HepG2 (cell line): ENCODE measurements around the gene TGFBRAP1. TPM values are rescaled to one million over a fixed set of nuclear protein-coding genes. Genes with fewer than 3 reads are reported as not detected.

Source experiments
- ATAC-seq: fragments of 200-7000 bp; cut with Tn5 transposase; 3 replicates; pipeline ENCODE4 v1.9.1; 2020; ENCODE audit warnings: mild to moderate bottlenecking, moderate library complexity
- BruUV-seq: library from RNA; stranded (reverse); fragments of 400-500 nt; replicated peaks from 2 replicates; lab custom pipeline; 2021; lab: Mats Ljungman, UMichigan
- CTCF ChIA-PET: fragments of 300-600 bp; formaldehyde crosslinking; extraction: SDS; loops from one replicate; lab custom pipeline; 2021; ENCODE audit warnings: low total read pairs, inconsistent platforms, low intra/inter-chr PET ratio; lab: Yijun Ruan, JAX
- POLR2A ChIA-PET: fragments of 350-600 bp; sonication (Branson Sonifier 250); formaldehyde crosslinking; loops from one replicate; lab custom pipeline; 2020; ENCODE audit warnings: antibody characterized with exemption, inconsistent platforms; lab: Yijun Ruan, JAX
- DNase-seq: peaks from one replicate; pipeline ENCODE4 v3.0.0-alpha.2; 2015; ENCODE audit warnings: low spot score
- FAIRE-seq: peaks from 3 replicates; lab custom pipeline; 2011; peaks lifted over from hg19 to GRCh38; lab: Jason Lieb, UNC
- H2AFZ ChIP-seq: one replicate; pipeline ENCODE4 v1.6.1; 2011; ENCODE audit warnings: low read length, inconsistent platforms
- H3K27ac ChIP-seq: fragments of 300-600 bp; 3 replicates; pipeline ENCODE4 v1.8.0; 2011; ENCODE audit warnings: mixed run types, mild to moderate bottlenecking, mixed read lengths, low read length, inconsistent platforms; ENCODE audit not compliant: insufficient read depth; ENCODE audit errors: extremely low read length
- H3K27me3 ChIP-seq, 2 experiments: fragments of 200-600 bp in 1 of 2; 2 replicates in 1 of 2; 3 replicates in 1 of 2; pipeline versions ENCODE4 v1.6.0 to v1.8.0; 2011; ENCODE audit warnings: low read length in 2 of 2, mild to moderate bottlenecking in 2 of 2, moderate library complexity in 2 of 2, inconsistent platforms in 1 of 2; ENCODE audit not compliant: insufficient read depth in 2 of 2, control insufficient read depth in 1 of 2
- H3K36me3 ChIP-seq, 2 experiments: fragments of 200-600 bp in 1 of 2; replicated peaks in 1 of 2; 2 replicates in 1 of 2; 3 replicates in 1 of 2; pipeline versions ENCODE4 v1.5.1 to v1.8.0; 2011; ENCODE audit warnings: low read length in 2 of 2, inconsistent platforms in 1 of 2; ENCODE audit not compliant: insufficient read depth in 2 of 2, control insufficient read depth in 1 of 2
- H3K4me1 ChIP-seq: 2 replicates; pipeline ENCODE4 v1.5.1; 2012; ENCODE audit warnings: low read length, inconsistent platforms; ENCODE audit not compliant: insufficient read depth
- H3K4me2 ChIP-seq: 2 replicates; pipeline ENCODE4 v1.6.0; 2011; ENCODE audit warnings: low read depth, low read length, inconsistent platforms
- H3K4me3 ChIP-seq, 3 experiments: fragments of 200-600 bp in 1 of 3; sonication (generic), shearing (Covaris generic) in 1 of 3; replicated peaks in 1 of 3; 2 replicates each; pipeline ENCODE4 v1.5.1; 2011 to 2016; ENCODE audit warnings: low read length in 3 of 3, inconsistent platforms in 2 of 3, low read depth in 2 of 3, mild to moderate bottlenecking in 2 of 3, control low read depth in 1 of 3, mixed read lengths in 1 of 3; ENCODE audit not compliant: insufficient read depth in 1 of 3
- H3K79me2 ChIP-seq: one replicate; pipeline ENCODE4 v1.6.1; 2011; ENCODE audit warnings: low read length, inconsistent platforms; ENCODE audit not compliant: insufficient read depth
- H3K9ac ChIP-seq: 2 replicates; pipeline ENCODE4 v1.6.0; 2011; ENCODE audit warnings: mild to moderate bottlenecking, low read depth, low read length, inconsistent platforms; ENCODE audit not compliant: insufficient read depth
- H3K9me3 ChIP-seq: 2 replicates; pipeline ENCODE4 v1.5.1; 2012; ENCODE audit warnings: mild to moderate bottlenecking, low read length
- H4K20me1 ChIP-seq: 2 replicates; pipeline ENCODE4 v1.6.0; 2011; ENCODE audit warnings: inconsistent platforms, mild to moderate bottlenecking, low read length, moderate library complexity; ENCODE audit not compliant: insufficient read depth
- AHDC1 ChIP-seq: sonication (generic); formaldehyde crosslinking; IDR thresholded peaks from 2 replicates; pipeline ENCODE4 v1.5.1; 2020; ENCODE audit warnings: mild to moderate bottlenecking, missing genetic modification reagents, borderline replicate concordance
- GATAD1 ChIP-seq: IDR thresholded peaks from 2 replicates; pipeline ENCODE4 v1.6.1; 2016; ENCODE audit warnings: missing genetic modification reagents, missing compliant biosample characterization
- HINFP ChIP-seq: sonication (generic); formaldehyde crosslinking; IDR thresholded peaks from 2 replicates; pipeline ENCODE4 v1.4.0; 2020; ENCODE audit warnings: low read depth, mild to moderate bottlenecking, missing genetic modification reagents
- HMG20A ChIP-seq: IDR thresholded peaks from 2 replicates; pipeline ENCODE4 v1.6.1; 2016; ENCODE audit warnings: borderline replicate concordance
- JUNB ChIP-seq: sonication (generic); formaldehyde crosslinking; IDR thresholded peaks from 2 replicates; pipeline ENCODE4 v1.8.0; 2022; ENCODE audit warnings: missing genetic modification reagents, mild to moderate bottlenecking, borderline replicate concordance
- NRL ChIP-seq: sonication (generic); formaldehyde crosslinking; IDR thresholded peaks from 2 replicates; pipeline ENCODE4 v1.5.0; 2020; ENCODE audit warnings: missing genetic modification reagents, mild to moderate bottlenecking, moderate library complexity, borderline replicate concordance
- RNF2 ChIP-seq: fragments of 450-650 bp; conservative IDR thresholded peaks from 2 replicates; pipeline ENCODE4 v1.6.1; 2016; ENCODE audit warnings: low read depth
- SNAI1 ChIP-seq: sonication (generic); formaldehyde crosslinking; IDR thresholded peaks from 2 replicates; pipeline ENCODE4 v1.5.0; 2020; ENCODE audit warnings: mild to moderate bottlenecking, missing genetic modification reagents, borderline replicate concordance
- SP4 ChIP-seq: sonication (generic); formaldehyde crosslinking; IDR thresholded peaks from 2 replicates; pipeline ENCODE4 v1.8.1; 2023; ENCODE audit warnings: mild to moderate bottlenecking, missing genetic modification reagents
- TBL1XR1 ChIP-seq: fragments of 150-350 bp; IDR thresholded peaks from 2 replicates; pipeline ENCODE4 v1.6.1; 2014; ENCODE audit warnings: borderline replicate concordance, low read length; ENCODE audit not compliant: partially characterized antibody
- ZNF205 ChIP-seq: IDR thresholded peaks from 2 replicates; pipeline ENCODE4 v1.6.1; 2018; ENCODE audit warnings: missing biosample characterization, missing genetic modification reagents
- WGBS: methylation state at CpG from one replicate; pipeline ENCODE4 v1.1.6; 2017; ENCODE audit warnings: low lambda C conversion rate; 5-methylcytosine and 5-hydroxymethylcytosine counted together
- in situ Hi-C: cut with HindIII; loops from 2 replicates; pipeline ENCODE4 v1.10.0; 2017; ENCODE audit warnings: low pct_unique_long_range_greater_than_20kb; ENCODE audit not compliant: extremely low pct_ligation_motif_present
- intact Hi-C: fragments of 100-400 bp; cut with micrococcal nuclease; formaldehyde crosslinking; loops from one replicate; pipeline ENCODE4 v1.10.0; 2022; ENCODE audit not compliant: unreplicated experiment
- polyA plus RNA-seq, 8 experiments: library from polyadenylated mRNA; depleted of rRNA in 3 of 8; stranded (reverse) in 7 of 8; unstranded in 1 of 8; fragments of >200 nt; fragmentation: Illumina TruSeq in 4 of 8; extraction: Trizol in 4 of 8; gene quantifications; 2 replicates each; pipeline versions ENCODE4 v1.2.1 to v1.2.3, GENCODE V29; 2011 to 2016; ENCODE audit warnings: low read depth in 4 of 8, missing spikeins in 1 of 8, mixed read lengths in 1 of 8; ENCODE audit not compliant: insufficient read depth in 1 of 8
- total RNA-seq, 5 experiments: library from RNA; depleted of rRNA; stranded (reverse); fragments of >200 nt; fragmentation: Illumina TruSeq; extraction: Trizol; gene quantifications; 2 replicates each; pipeline ENCODE4 v1.2.3, GENCODE V29; 2016; ENCODE audit warnings: low read depth in 1 of 5

Gene TGFBRAP1
- total and polyA plus RNA-seq, 2 of the 13 experiments (the other 11 are each of a cell fraction or from before 2014, with no cell fraction given): 12.7 to 22.9 TPM

GRCh38 chr2:105315314-105315713 is 14.2 kb downstream of the TGFBRAP1 start:
- Histone ChIP-seq H3K4me2 (no peak overlapping the region), H3K36me3 (no peaks in the 10 kb centered on the region; a peak in 1 of 5 replicates), H3K79me2 (peaks cover 84% of the 10 kb centered on the region), H3K27ac (no peak overlapping the region), H3K9me3 (no peaks in the 10 kb centered on the region), H3K4me1 (no peaks in the 10 kb centered on the region), H2AFZ (no peak overlapping the region), H3K9ac (no peak overlapping the region), H4K20me1 (peaks cover 9% of the 10 kb centered on the region; the same call in 1 of the 2 replicates), H3K4me3 (no peak overlapping the region), H3K27me3 (no peaks in the 10 kb centered on the region)
- FAIRE-seq: no peak
- WGBS: 97% methylated on average over 3 of the region's 3 CpGs
- ATAC-seq: no peak
- ChIA-PET POLR2A (no interaction called here), CTCF (no interaction called here)
- no TSS peak for BruUV-seq
- intact Hi-C loops (no loop called here), in situ Hi-C loops (no loop called here)
- no peak for TF ChIP-seq HMG20A (CRISPR knock-in tag)
- TF ChIP-seq NRL (CRISPR knock-in tag): no peak
- no peak for TF ChIP-seq HINFP (CRISPR knock-in tag)
- TF ChIP-seq ZNF205: no peak
- TF ChIP-seq JUNB (CRISPR knock-in tag): no peak
- TF ChIP-seq GATAD1 (CRISPR knock-in tag): no peak
- TF ChIP-seq RNF2: no peak
- no peak for TF ChIP-seq TBL1XR1
- TF ChIP-seq SNAI1: no peak
- no peak for TF ChIP-seq AHDC1 (CRISPR knock-in tag)
- no peak for TF ChIP-seq SP4
- no peak for DNase-seq
